Stimulated activated CD4-positive, alpha-beta T cell treated with anti-CD3 and anti-CD28 coated beads, Interleukin-2, amount 100 ng/mL, for 4 hours (primary cell): Measurements from ENCODE around the gene ATG101.

ENCODE experiments used
- DNase-seq: peaks from one replicate; pipeline ENCODE4 v3.0.0-alpha.2; 2020; ENCODE audit warnings: low read depth

Gene ATG101, protein sequence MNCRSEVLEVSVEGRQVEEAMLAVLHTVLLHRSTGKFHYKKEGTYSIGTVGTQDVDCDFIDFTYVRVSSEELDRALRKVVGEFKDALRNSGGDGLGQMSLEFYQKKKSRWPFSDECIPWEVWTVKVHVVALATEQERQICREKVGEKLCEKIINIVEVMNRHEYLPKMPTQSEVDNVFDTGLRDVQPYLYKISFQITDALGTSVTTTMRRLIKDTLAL

GRCh38 chr12:52069327-52070184, at the start of gene ATG101:
ATG101 (plus strand) TSS chr12:52069978; CDS start chr12:52073651, 3,673 bp downstream.
- DNase-seq = peak; percentile 83

GRCh38 chr12:52020539-52021336, 49.0 kb upstream of the ATG101 start:
- DNase-seq = peak; percentile 51

DNA sequence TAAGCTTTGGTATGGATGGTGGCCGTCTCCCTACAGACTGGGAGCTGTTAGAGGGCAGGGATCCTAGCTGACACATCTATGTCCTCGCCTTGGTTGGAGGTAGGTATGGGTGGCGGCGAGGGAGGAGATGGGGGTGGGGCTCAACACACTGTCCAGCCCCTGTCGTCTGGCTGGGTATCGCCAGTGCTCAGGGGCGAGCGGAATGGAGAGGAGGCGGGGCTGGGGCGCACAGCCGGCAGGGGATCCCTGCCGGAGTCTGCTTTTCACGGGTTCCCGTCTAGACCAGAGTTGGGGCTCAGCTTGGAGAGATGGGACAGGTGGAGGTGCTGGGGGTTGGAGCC, 47.0 kb upstream of the ATG101 start:
- no peak for DNase-seq

- peak; percentile 85 for DNase-seq
These were observed 46.4 kb upstream of the ATG101 start for GRCh38 chr12:52023182-52023975.

DNA sequence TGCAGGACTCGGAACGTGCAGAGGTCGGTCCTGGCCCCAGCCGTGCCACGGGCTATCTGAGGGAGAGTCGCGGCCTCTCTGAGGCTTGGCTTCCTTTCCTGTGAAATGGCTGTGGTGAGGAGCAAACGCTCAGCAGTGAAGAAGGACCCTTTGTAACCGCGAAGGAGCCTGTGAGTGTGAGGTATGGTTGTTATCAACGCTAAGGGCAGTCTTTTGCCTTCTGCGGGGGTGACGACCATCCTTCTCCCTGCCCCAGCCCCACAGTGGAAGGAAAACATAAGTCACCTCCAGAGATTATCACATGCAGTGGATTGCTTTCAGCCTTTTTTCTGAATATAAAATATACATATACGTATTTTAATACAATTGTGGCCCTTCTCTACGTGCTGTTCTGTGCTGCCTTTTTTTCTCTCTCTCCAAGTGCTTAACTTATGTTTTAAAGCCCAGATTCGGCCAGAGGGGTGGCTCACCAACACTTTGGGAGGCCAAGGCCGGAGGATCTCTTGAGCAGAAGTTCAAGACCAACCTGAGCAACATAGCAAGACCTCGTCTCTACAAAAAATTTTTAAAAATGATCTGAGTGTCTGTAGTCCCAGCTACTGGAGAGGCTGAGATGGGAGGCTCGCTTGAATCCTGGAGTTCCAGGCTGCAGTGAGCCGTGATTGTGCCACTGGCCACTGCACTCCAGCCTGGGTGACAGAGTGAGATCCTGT, 45.6 kb upstream of the ATG101 start:
- DNase-seq = no peak

- DNase-seq = no peak
These were observed 44.9 kb upstream of the ATG101 start for GRCh38 chr12:52024845-52025230.

DNA sequence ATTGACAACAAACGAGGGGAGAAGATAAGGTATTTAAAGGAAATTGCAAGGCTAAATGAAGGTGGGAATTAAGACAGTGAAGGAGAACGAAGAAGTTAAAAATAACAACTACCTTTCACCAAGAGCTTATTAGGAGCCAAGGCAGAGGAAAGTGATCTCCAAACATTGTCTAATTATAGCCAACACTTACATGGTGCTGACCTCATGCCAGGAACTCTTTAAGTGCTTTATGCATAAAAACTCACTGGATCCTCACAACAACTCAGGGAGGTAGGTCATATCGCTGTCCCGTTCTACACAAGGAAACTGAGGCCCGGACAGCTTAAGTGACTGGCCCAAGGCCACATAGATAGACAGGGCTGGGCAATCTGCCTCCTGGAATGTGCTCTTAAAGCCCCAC, 43.5 kb upstream of the ATG101 start:
- DNase-seq = no peak

GRCh38 chr12:52027085-52027843, 42.5 kb upstream of the ATG101 start:
- no peak for DNase-seq

- DNase-seq = no peak
These were observed 40.1 kb upstream of the ATG101 start for GRCh38 chr12:52029685-52030084.

- no peak for DNase-seq
These were observed 37.4 kb upstream of the ATG101 start for GRCh38 chr12:52032446-52032803.

DNA sequence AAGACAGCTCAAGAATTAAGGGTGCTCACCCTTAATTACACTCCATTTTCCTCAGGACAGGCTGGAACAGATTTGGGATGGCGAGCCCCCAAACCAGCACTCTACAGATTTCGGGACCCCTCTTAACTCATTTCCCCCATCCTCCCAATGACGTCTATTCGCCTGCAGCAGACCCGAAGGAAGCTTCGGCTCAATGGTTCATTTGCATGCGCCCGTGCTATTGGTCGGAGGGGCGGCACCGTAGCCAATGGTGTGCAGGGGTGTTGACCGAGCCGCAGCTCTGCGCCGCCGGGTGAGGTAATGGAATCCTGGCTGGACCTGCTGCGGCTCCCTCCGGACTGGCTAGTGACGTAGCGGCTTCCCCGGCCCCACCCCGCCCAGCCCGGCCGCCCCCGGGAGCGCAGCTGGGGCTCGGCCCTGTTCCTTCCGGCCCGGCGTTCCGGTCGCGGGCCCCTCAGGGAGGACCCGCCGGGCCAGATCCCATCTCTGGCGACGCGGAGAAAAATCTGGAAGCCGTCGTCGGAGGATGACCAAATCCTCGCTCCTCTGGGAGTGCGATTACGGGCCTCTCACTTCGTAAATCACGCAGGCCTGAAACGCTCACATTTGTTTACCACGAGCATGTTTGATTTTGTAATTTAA, 36.9 kb upstream of the ATG101 start:
- peak; percentile 81 for DNase-seq

GRCh38 chr12:52033446-52034140, 36.2 kb upstream of the ATG101 start:
- no peak for DNase-seq

- no peak for DNase-seq
These were observed 34.6 kb upstream of the ATG101 start for GRCh38 chr12:52035190-52035589.

GRCh38 chr12:52035926-52036325, 33.9 kb upstream of the ATG101 start:
- DNase-seq = no peak

DNA sequence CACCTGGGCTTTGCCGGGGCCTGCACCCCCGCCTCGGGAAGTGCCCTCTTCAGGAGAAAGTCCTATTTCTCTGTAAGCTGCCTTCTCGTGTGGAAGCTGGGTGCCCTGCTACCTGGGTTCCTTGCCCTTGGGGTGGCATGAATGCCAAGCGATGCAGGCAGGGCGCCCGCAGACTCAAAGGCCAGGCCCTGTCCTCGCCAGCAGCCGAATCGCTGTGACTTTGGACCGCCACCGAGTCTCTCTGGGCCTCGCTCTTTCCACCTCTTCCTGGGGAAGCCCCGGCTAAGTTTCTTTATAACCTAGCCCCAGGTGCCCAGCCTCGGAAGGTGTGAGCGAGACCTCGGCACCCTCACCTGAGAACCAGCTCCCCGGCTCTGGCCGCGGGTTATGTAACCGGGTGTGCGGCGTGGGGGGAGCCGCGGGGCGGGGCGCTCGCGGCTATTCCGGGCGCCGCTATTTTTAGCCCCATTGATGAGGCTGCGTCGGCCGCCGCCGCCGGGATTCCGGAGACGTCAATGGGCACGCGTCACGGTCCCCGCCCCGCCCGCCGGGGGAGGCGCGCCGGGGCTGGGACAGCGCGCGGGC, 33.1 kb upstream of the ATG101 start:
- DNase-seq = peak; percentile 85

DNA sequence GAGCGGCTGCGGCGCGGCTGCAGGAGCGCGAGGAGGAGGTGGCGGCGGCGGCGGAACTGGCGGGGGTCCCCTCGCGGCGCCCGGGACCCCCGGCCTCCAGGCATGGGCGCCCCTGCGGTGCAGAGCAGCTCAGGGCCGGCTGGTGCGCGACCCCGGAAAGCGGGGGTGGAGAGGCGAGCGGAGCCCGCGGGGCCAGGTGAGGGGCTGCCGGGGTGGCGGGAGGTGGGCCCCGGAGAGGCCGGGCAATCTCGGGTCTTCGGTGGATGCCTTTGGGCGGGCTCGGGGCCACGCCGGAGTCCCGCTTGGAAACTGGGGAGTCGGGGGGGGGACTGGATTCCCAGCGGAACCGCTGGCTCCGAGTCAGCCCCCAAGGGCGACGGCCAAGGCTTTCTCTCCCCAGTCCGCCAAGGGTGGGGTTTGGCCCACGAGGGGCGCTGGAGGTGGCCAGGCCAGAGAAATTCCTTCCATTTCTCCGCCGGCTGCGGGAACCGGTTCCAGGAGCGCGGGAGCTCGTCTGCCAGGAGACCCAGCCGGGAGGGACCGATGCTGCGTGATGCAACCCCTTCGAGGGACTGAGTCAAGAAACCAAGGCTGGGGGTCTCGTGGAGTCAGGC, 32.4 kb upstream of the ATG101 start:
- no peak for DNase-seq

DNA sequence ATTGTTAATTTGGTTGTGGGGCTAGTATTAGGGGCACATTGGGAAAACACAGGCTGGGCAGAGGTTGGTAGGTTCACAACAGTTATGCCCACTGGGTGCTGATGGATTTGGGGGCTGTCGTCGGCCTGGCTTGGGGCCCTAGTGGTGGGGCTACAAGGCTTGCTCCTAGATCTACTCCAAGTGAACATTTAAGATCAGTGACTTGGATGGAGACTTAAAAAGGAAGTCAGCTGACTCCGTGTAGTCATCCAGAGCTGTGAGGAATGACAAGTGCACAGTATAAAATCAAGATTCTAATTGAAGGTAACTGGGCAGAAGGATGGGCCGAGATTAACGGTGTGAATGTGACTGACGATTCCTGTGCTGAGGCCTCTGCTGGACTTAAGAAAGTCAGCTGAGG, 31.3 kb upstream of the ATG101 start:
- DNase-seq = no peak

GRCh38 chr12:52041035-52041434, 28.7 kb upstream of the ATG101 start:
- no peak for DNase-seq

- DNase-seq = peak; percentile 38
These were observed 28.1 kb upstream of the ATG101 start for GRCh38 chr12:52041695-52042123.
